ENCODE measurements around the gene WNT7A. TPM values are rescaled to one million over a fixed set of nuclear protein-coding genes. Genes with fewer than 3 reads are reported as not detected.

Gene WNT7A
- total RNA-seq, 1 donor from 2014 or later = 1.0 TPM

- TF ChIP-seq, protein P1, sequence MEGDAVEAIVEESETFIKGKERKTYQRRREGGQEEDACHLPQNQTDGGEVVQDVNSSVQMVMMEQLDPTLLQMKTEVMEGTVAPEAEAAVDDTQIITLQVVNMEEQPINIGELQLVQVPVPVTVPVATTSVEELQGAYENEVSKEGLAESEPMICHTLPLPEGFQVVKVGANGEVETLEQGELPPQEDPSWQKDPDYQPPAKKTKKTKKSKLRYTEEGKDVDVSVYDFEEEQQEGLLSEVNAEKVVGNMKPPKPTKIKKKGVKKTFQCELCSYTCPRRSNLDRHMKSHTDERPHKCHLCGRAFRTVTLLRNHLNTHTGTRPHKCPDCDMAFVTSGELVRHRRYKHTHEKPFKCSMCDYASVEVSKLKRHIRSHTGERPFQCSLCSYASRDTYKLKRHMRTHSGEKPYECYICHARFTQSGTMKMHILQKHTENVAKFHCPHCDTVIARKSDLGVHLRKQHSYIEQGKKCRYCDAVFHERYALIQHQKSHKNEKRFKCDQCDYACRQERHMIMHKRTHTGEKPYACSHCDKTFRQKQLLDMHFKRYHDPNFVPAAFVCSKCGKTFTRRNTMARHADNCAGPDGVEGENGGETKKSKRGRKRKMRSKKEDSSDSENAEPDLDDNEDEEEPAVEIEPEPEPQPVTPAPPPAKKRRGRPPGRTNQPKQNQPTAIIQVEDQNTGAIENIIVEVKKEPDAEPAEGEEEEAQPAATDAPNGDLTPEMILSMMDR (IDR thresholded peaks at IDR 0.05; ENCODE audit: unreplicated experiment) = no peak
- no peaks in the 10 kb centered on the region for H3K9me3 Mint-ChIP-seq
- H3K27me3 Mint-ChIP-seq (ENCODE audit: low read depth) = peaks cover 11% of the 10 kb centered on the region
- H3K4me3 Mint-ChIP-seq = no peak overlapping the region
- DNase-seq (ENCODE audit: low spot score in 2 of 2, unreplicated experiment in 2 of 2) = no peak
- no peak overlapping the region for H3K27ac Mint-ChIP-seq
- peaks cover 8% of the 10 kb centered on the region for H3K4me1 Mint-ChIP-seq
- no peaks in the 10 kb centered on the region for H3K36me3 Mint-ChIP-seq
Measured at GRCh38 chr3:13836658-13837587, 42.9 kb downstream of the WNT7A start.

GRCh38 chr3:13835246-13835645, 44.6 kb downstream of the WNT7A start:
- Mint-ChIP-seq H3K27me3 (ENCODE audit: low read depth) (peaks cover 20% of the 10 kb centered on the region), H3K4me1 (peaks cover 8% of the 10 kb centered on the region), H3K27ac (no peak overlapping the region), H3K36me3 (no peaks in the 10 kb centered on the region), H3K4me3 (no peak overlapping the region), H3K9me3 (no peaks in the 10 kb centered on the region)
- TF ChIP-seq, protein P1 (IDR thresholded peaks at IDR 0.05; ENCODE audit: unreplicated experiment) = no peak
- DNase-seq (ENCODE audit: low spot score in 2 of 2, unreplicated experiment in 2 of 2) = no peak

- no peak overlapping the region for H3K27ac Mint-ChIP-seq
- H3K36me3 Mint-ChIP-seq = no peaks in the 10 kb centered on the region
Measured at GRCh38 chr3:13834258-13835035, 45.4 kb downstream of the WNT7A start.

DNA sequence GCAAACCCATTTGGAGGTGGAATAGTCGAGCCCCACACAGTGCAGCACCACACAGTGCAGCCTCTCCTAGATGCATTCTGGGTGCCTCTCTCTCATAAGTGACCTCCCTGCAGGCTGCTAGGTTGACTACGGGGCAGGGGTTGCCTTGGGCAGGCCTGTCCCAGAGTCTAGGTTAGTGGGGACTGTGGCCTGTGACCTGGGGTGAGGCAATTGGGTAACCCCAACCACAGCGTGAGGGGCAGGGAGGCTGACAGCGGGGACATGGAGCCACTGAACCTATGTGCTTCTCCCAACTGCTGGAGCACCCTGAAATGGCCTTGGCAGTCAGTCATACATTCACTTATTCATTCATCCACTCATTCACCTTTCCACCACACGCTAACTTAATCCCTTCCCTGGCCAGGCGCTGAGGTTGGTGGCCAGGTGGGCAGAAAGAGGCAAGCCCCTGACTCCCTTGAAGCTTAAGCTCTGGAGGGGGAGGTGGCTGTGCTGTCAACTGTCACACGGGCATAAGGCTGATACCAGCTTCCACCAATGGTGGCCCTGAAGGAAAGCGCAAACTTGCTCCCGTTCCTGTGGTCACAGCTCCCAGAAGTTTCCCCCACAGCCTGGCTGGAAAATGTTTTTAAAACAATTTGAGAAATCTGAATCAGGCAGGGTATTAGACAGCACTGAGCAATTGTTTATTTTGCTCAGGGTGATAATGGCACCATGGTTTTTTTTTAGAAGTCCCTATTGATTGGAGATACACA, 46.2 kb downstream of the WNT7A start:
- H3K9me3 Mint-ChIP-seq = no peaks in the 10 kb centered on the region
- H3K4me1 Mint-ChIP-seq = peaks cover 8% of the 10 kb centered on the region
- TF ChIP-seq, protein P1 (IDR thresholded peaks at IDR 0.05; ENCODE audit: unreplicated experiment) = no peak
- no peak overlapping the region for H3K27ac Mint-ChIP-seq
- no peaks in the 10 kb centered on the region for H3K36me3 Mint-ChIP-seq
- peaks cover 22% of the 10 kb centered on the region for H3K27me3 Mint-ChIP-seq (ENCODE audit: low read depth)
- no peak for DNase-seq (ENCODE audit: low spot score in 2 of 2, unreplicated experiment in 2 of 2)
- H3K4me3 Mint-ChIP-seq = no peak overlapping the region

More at GRCh38 chr3:13834258-13835035, 45.4 kb downstream of the WNT7A start:
- no peaks in the 10 kb centered on the region for H3K9me3 Mint-ChIP-seq
- TF ChIP-seq, protein P1 (IDR thresholded peaks at IDR 0.05; ENCODE audit: unreplicated experiment) = no peak
- peaks cover 22% of the 10 kb centered on the region for H3K27me3 Mint-ChIP-seq (ENCODE audit: low read depth)
- H3K4me3 Mint-ChIP-seq = no peak overlapping the region
- peaks cover 8% of the 10 kb centered on the region for H3K4me1 Mint-ChIP-seq
- no peak for DNase-seq (ENCODE audit: low spot score in 2 of 2, unreplicated experiment in 2 of 2)

DNA sequence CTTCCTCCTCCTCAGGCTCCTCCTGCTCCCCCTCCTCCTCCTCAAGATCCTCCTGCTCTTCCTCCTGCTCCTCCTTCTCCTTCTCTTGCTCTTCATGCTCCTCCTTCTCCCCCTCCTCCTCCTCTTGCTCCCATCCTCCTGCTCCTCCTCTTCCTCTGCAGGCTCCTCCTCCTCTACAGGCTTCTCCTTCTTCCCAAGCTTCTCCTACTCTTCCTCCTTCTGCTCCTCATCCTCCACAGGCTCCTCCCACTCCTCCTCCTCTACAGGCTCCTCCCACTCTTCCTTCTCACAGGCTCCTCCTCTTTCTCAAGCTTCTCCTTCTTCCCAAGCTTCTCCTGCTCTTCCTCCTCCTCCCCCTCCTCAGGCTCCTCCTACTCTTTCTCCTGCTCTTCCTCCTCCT, 47.7 kb downstream of the WNT7A start:
- Mint-ChIP-seq H3K4me3 (no peak overlapping the region), H3K4me1 (peaks cover 8% of the 10 kb centered on the region), H3K36me3 (no peaks in the 10 kb centered on the region), H3K27ac (no peak overlapping the region), H3K27me3 (ENCODE audit: low read depth) (peaks cover 25% of the 10 kb centered on the region), H3K9me3 (no peaks in the 10 kb centered on the region)
- no peak for DNase-seq (ENCODE audit: low spot score in 2 of 2, unreplicated experiment in 2 of 2)
- TF ChIP-seq, protein P1 (IDR thresholded peaks at IDR 0.05; ENCODE audit: unreplicated experiment) = no peak

Measured in mesothelial cell of epicardium (in vitro differentiated cells).